Neural progenitor cell (in vitro differentiated cells): Measurements from ENCODE around the gene TLE4. TPM values are rescaled to one million over a fixed set of nuclear protein-coding genes. Genes with fewer than 3 reads are reported as not detected.

Experiments used
- DNase-seq: peaks from one replicate; pipeline ENCODE4 v3.0.0-alpha.2; 2016; ENCODE audit warnings: low spot score
- H2AFZ ChIP-seq: fragments of 200-600 bp; sonication (generic); replicated peaks from 2 replicates; pipeline ENCODE4 v1.6.1; 2016; ENCODE audit warnings: antibody characterized with exemption
- H3F3A ChIP-seq: fragments of 200-600 bp; sonication (generic); 2 replicates; pipeline ENCODE4 v1.6.1; 2016; ENCODE audit warnings: antibody characterized with exemption, low read depth
- H3K27ac ChIP-seq: fragments of 200-600 bp; sonication (generic); 2 replicates; pipeline ENCODE4 v1.5.1; 2016; ENCODE audit warnings: mild to moderate bottlenecking
- H3K27me3 ChIP-seq: fragments of 200-600 bp; sonication (generic); 2 replicates; pipeline ENCODE4 v1.6.1; 2016; ENCODE audit warnings: mild to moderate bottlenecking, moderate library complexity
- H3K36me3 ChIP-seq: fragments of 200-600 bp; sonication (generic); 2 replicates; pipeline ENCODE4 v1.5.1; 2016
- H3K4me1 ChIP-seq: fragments of 200-600 bp; sonication (generic); 2 replicates; pipeline ENCODE4 v1.6.1; 2016; ENCODE audit warnings: mixed run types
- H3K4me2 ChIP-seq: fragments of 200-600 bp; sonication (generic); 2 replicates; pipeline ENCODE4 v1.6.1; 2016
- H3K4me3 ChIP-seq: fragments of 200-600 bp; sonication (generic); 2 replicates; pipeline ENCODE4 v1.5.1; 2016
- H3K79me2 ChIP-seq: fragments of 200-600 bp; sonication (generic); 2 replicates; pipeline ENCODE4 v1.6.1; 2016; ENCODE audit warnings: low read depth
- H3K9ac ChIP-seq: fragments of 200-600 bp; sonication (generic); 2 replicates; pipeline ENCODE4 v1.6.1; 2016
- H3K9me3 ChIP-seq: fragments of 200-600 bp; sonication (generic); 2 replicates; pipeline ENCODE4 v1.5.1; 2016; ENCODE audit warnings: low read depth
- H4K20me1 ChIP-seq: fragments of 200-600 bp; sonication (generic); 2 replicates; pipeline ENCODE4 v1.6.1; 2016; ENCODE audit warnings: low read depth
- H3K27ac Mint-ChIP-seq: 3 replicates; pipeline ENCODE4 v1.8.0; 2021; ENCODE audit warnings: mixed read lengths
- H3K27me3 Mint-ChIP-seq: 2 replicates; pipeline ENCODE4 v1.8.0; 2022; ENCODE audit warnings: low read depth, mild to moderate bottlenecking, inconsistent platforms, moderate library complexity, mixed read lengths; ENCODE audit not compliant: insufficient read depth
- H3K36me3 Mint-ChIP-seq: 3 replicates; pipeline ENCODE4 v1.8.0; 2021; ENCODE audit warnings: mixed read lengths
- H3K4me1 Mint-ChIP-seq: 3 replicates; pipeline ENCODE4 v1.8.0; 2021; ENCODE audit warnings: mixed read lengths
- H3K4me3 Mint-ChIP-seq: 3 replicates; pipeline ENCODE4 v1.8.0; 2021; ENCODE audit warnings: mild to moderate bottlenecking, moderate library complexity, mixed read lengths
- H3K9me3 Mint-ChIP-seq: 3 replicates; pipeline ENCODE4 v1.8.0; 2020; ENCODE audit warnings: mixed read lengths
- CTCF ChIP-seq: fragments of 200-600 bp; sonication (generic); IDR thresholded peaks from 2 replicates; pipeline ENCODE4 v1.5.1; 2017; ENCODE audit warnings: antibody characterized with exemption, mild to moderate bottlenecking
- EZH2 ChIP-seq: fragments of 200-600 bp; sonication (generic); IDR thresholded peaks from 2 replicates; pipeline ENCODE4 v1.6.1; 2017; ENCODE audit warnings: antibody characterized with exemption, mild to moderate bottlenecking, moderate library complexity
- EZH2phosphoT487 ChIP-seq: fragments of 200-600 bp; sonication (generic); IDR thresholded peaks from 2 replicates; pipeline ENCODE4 v1.6.1; 2017; ENCODE audit warnings: antibody characterized with exemption
- total RNA-seq: library from RNA; depleted of rRNA; stranded (reverse); fragments of >200 nt; gene quantifications from 2 replicates; pipeline ENCODE4 v1.2.3, GENCODE V29; 2015; ENCODE audit warnings: low replicate concordance

Gene TLE4
- total RNA-seq, 1 donor from 2014 or later = 265 TPM

- no peak overlapping the region for H3K4me3 Mint-ChIP-seq
- no peak for DNase-seq
- Histone ChIP-seq H3K9ac (no peak overlapping the region), H4K20me1 (peaks cover 99% of the 10 kb centered on the region), H3K27ac (no peak overlapping the region), H3K4me3 (no peak overlapping the region), H3K4me1 (peaks cover 79% of the 10 kb centered on the region), H3K27me3 (no peaks in the 10 kb centered on the region), H2AFZ (no peak overlapping the region), H3F3A (peaks cover 52% of the 10 kb centered on the region), H3K36me3 (no peaks in the 10 kb centered on the region), H3K4me2 (no peak overlapping the region), H3K9me3 (no peaks in the 10 kb centered on the region), H3K79me2 (peaks cover 96% of the 10 kb centered on the region)
- peaks cover 75% of the 10 kb centered on the region for H3K4me1 Mint-ChIP-seq
- no peaks in the 10 kb centered on the region for H3K9me3 Mint-ChIP-seq
- TF ChIP-seq EZH2phosphoT487 (no peak), EZH2 (no peak), CTCF (no peak)
- peaks cover 34% of the 10 kb centered on the region for H3K36me3 Mint-ChIP-seq
- H3K27me3 Mint-ChIP-seq = peaks cover 4% of the 10 kb centered on the region
- no peak overlapping the region for H3K27ac Mint-ChIP-seq
These were observed 119.7 kb downstream of the TLE4 start for GRCh38 chr9:79691496-79691895.

GRCh38 chr9:79692857-79693571 lies 121.2 kb downstream of the TLE4 start:
- H3K4me3 Mint-ChIP-seq = no peak overlapping the region
- TF ChIP-seq EZH2phosphoT487 (no peak), EZH2 (no peak), CTCF (no peak)
- Histone ChIP-seq H3F3A (peaks cover 52% of the 10 kb centered on the region), H3K27ac (no peak overlapping the region), H3K4me3 (no peak overlapping the region), H4K20me1 (peaks cover 100% of the 10 kb centered on the region), H3K4me1 (peaks cover 89% of the 10 kb centered on the region), H2AFZ (no peak overlapping the region), H3K9me3 (no peaks in the 10 kb centered on the region), H3K36me3 (no peaks in the 10 kb centered on the region), H3K9ac (no peak overlapping the region), H3K27me3 (no peaks in the 10 kb centered on the region), H3K4me2 (peak overlapping the region; percentile 48), H3K79me2 (peaks cover 96% of the 10 kb centered on the region)
- H3K27ac Mint-ChIP-seq = peak overlapping the region; percentile 17
- peaks cover 67% of the 10 kb centered on the region for H3K4me1 Mint-ChIP-seq
- H3K27me3 Mint-ChIP-seq = peaks cover 4% of the 10 kb centered on the region
- peaks cover 30% of the 10 kb centered on the region for H3K36me3 Mint-ChIP-seq
- no peak for DNase-seq
- H3K9me3 Mint-ChIP-seq = no peaks in the 10 kb centered on the region

DNA sequence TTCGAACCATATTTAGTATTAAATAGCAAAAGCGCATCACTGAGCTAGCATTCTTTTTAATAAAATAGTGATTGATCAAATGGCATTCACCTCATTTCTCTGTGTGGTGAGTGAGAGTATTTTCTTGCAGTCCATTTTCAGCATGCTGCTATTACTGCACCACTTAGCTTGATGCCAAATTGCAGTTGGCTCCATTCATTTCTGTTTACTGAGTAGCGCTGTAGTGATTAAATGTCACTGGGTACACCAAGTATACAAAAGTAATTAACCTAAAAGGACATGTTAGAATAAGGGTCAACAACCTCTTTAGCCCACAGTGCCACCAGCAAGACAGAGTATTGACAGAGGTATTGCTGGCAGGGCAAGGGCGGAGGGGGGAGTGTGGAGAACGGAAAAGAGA lies 122.0 kb downstream of the TLE4 start:
- peak overlapping the region; percentile 35 for H3K27ac Mint-ChIP-seq
- peaks cover 100% of the 10 kb centered on the region for H4K20me1 ChIP-seq
- no peaks in the 10 kb centered on the region for H3K36me3 ChIP-seq
- TF ChIP-seq CTCF (no peak), EZH2 (no peak), EZH2phosphoT487 (no peak)
- no peak overlapping the region for H3K9ac ChIP-seq
- H3K27me3 Mint-ChIP-seq = peaks cover 4% of the 10 kb centered on the region
- peak overlapping the region; percentile 48 for H3K4me2 ChIP-seq
- no peaks in the 10 kb centered on the region for H3K27me3 ChIP-seq
- DNase-seq = no peak
- H3K9me3 Mint-ChIP-seq = no peaks in the 10 kb centered on the region
- H3K79me2 ChIP-seq = peaks cover 96% of the 10 kb centered on the region
- H2AFZ ChIP-seq = no peak overlapping the region
- H3K4me1 Mint-ChIP-seq = peaks cover 64% of the 10 kb centered on the region
- no peak overlapping the region for H3K4me3 ChIP-seq
- H3K9me3 ChIP-seq = no peaks in the 10 kb centered on the region
- H3K4me1 ChIP-seq = peaks cover 91% of the 10 kb centered on the region
- H3K27ac ChIP-seq = no peak overlapping the region
- H3K4me3 Mint-ChIP-seq = peak overlapping the region; percentile 1
- H3K36me3 Mint-ChIP-seq = peaks cover 30% of the 10 kb centered on the region
- peaks cover 52% of the 10 kb centered on the region for H3F3A ChIP-seq
